ENCODE measurements around the gene LEKR1. TPM values are rescaled to one million over a fixed set of nuclear protein-coding genes. Genes with fewer than 3 reads are reported as not detected.

Gene LEKR1
- 2.5 and 5.3 TPM in 2 replicates for total RNA-seq (2011; cell fraction: chromatin; rRNA removed; ENCODE audit: low replicate concordance)
- 1.5 and 3.0 TPM in 2 replicates for total RNA-seq (2011; cell fraction: nucleolus; rRNA removed)
- total RNA-seq (2011; cell fraction: nucleoplasm; rRNA removed), result 2.2 and 5.3 TPM in 2 replicates
- 0.33 and 0.91 TPM in 2 replicates for total RNA-seq (2014; rRNA removed)
- total RNA-seq (2014; rRNA removed; fragmentation: Illumina TruSeq; extraction: Trizol), result 1.8 TPM in 2 replicates
- 0.87 and 1.1 TPM in 2 replicates for total RNA-seq (2015; rRNA removed; fragmentation: Illumina TruSeq; extraction: Trizol)
- 0.98 and 1.4 TPM in 2 replicates for total RNA-seq (2021)
- polyA plus RNA-seq (2011; rRNA removed), result 1.1 and 1.2 TPM in 2 replicates
- 0.22 and 0.31 TPM in 2 replicates for polyA plus RNA-seq (2011; cell fraction: cytosol; rRNA removed)
- 1.2 TPM in 2 replicates for polyA plus RNA-seq (2011; cell fraction: nucleus; rRNA removed)
- polyA plus RNA-seq (2012), result 1.3 and 2.3 TPM in 2 replicates
- polyA plus RNA-seq (2014; fragmentation: Illumina TruSeq; extraction: Trizol), result 0.55 and 0.77 TPM in 2 replicates
- polyA plus RNA-seq (2014; fragmentation: Nextera tagmentation; extraction: Ambion mirVana), result 1 to 10 TPM; 1.3 to 1.8 TPM
- polyA plus RNA-seq (2014; rRNA removed), result 0.76 and 0.89 TPM in 2 replicates
- 3.7 and 5.4 TPM in 2 replicates for polyA minus RNA-seq (2011; rRNA and poly(A)+ RNA removed)
- not detected in 2 replicates for polyA minus RNA-seq (2011; cell fraction: cytosol; rRNA and poly(A)+ RNA removed)
- polyA minus RNA-seq (2011; cell fraction: nucleus; rRNA and poly(A)+ RNA removed), result 6.1 and 8.0 TPM in 2 replicates
- Bru-seq, nascent RNA, result percentile 36 among the genes with signal in this experiment
- BruChase-seq, experiment 1, labeled RNA remaining after a 2-hour chase, result percentile 40 among the genes with signal in this experiment
- percentile 39 among the genes with signal in this experiment for BruChase-seq, experiment 2, labeled RNA remaining after a 6-hour chase
- long read RNA-seq, experiment 1, partial matches to known transcripts, result 0 of 3 reads
- long read RNA-seq, experiment 1, other reads (novel, unspliced or antisense), result 2 of 3 reads
- long read RNA-seq, experiment 2, partial matches to known transcripts, result 1 of 3 reads
- long read RNA-seq, experiment 2, other reads (novel, unspliced or antisense), result 2 of 3 reads
- long read RNA-seq, experiment 3, partial matches to known transcripts, result 0 of 1 reads
- long read RNA-seq, experiment 3, other reads (novel, unspliced or antisense), result 0 of 1 reads

- POLR2A ChIA-PET, result interaction anchor here (1.1 to 1.4 kb wide), 3 partner anchors 8 to 14 kb away, joined by 3 to 5 read pairs (median 5); no protein-coding TSS in a partner anchor
- no TSS peak for BruUV-seq (replicated peaks)
- 0 out of 2 replicates have a peak, but pooled peaks have one; percentile 14 for TF ChIP-seq NFXL1 (CRISPR knock-in tag; IDR thresholded peaks at IDR 0.05)
- peak; percentile 75 for TF ChIP-seq FOSL1 (tag; conservative IDR thresholded peaks at IDR 0.05)
- TF ChIP-seq HEY1 (CRISPR knock-in tag; IDR thresholded peaks at IDR 0.05; ENCODE audit: borderline replicate concordance), result no peak
- TF ChIP-seq RBM39 (optimal IDR thresholded peaks at IDR 0.05; ENCODE audit: low read depth, low read length), result no peak
- TF ChIP-seq, protein P1, sequence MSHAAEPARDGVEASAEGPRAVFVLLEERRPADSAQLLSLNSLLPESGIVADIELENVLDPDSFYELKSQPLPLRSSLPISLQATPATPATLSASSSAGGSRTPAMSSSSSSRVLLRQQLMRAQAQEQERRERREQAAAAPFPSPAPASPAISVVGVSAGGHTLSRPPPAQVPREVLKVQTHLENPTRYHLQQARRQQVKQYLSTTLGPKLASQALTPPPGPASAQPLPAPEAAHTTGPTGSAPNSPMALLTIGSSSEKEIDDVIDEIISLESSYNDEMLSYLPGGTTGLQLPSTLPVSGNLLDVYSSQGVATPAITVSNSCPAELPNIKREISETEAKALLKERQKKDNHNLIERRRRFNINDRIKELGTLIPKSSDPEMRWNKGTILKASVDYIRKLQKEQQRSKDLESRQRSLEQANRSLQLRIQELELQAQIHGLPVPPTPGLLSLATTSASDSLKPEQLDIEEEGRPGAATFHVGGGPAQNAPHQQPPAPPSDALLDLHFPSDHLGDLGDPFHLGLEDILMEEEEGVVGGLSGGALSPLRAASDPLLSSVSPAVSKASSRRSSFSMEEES (CRISPR knock-in tag; IDR thresholded peaks at IDR 0.05), result no peak
- 0 out of 2 replicates have a peak, but pooled peaks have one; percentile 12 for TF ChIP-seq CHD2 (IDR thresholded peaks at IDR 0.05; ENCODE audit: low read depth, low read length)
- TF ChIP-seq, protein P2, sequence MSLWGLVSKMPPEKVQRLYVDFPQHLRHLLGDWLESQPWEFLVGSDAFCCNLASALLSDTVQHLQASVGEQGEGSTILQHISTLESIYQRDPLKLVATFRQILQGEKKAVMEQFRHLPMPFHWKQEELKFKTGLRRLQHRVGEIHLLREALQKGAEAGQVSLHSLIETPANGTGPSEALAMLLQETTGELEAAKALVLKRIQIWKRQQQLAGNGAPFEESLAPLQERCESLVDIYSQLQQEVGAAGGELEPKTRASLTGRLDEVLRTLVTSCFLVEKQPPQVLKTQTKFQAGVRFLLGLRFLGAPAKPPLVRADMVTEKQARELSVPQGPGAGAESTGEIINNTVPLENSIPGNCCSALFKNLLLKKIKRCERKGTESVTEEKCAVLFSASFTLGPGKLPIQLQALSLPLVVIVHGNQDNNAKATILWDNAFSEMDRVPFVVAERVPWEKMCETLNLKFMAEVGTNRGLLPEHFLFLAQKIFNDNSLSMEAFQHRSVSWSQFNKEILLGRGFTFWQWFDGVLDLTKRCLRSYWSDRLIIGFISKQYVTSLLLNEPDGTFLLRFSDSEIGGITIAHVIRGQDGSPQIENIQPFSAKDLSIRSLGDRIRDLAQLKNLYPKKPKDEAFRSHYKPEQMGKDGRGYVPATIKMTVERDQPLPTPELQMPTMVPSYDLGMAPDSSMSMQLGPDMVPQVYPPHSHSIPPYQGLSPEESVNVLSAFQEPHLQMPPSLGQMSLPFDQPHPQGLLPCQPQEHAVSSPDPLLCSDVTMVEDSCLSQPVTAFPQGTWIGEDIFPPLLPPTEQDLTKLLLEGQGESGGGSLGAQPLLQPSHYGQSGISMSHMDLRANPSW (CRISPR knock-in tag; IDR thresholded peaks at IDR 0.05), result no peak
These were observed at the start of gene LEKR1 for GRCh38 chr3:156826144-156826895. Gene LEKR1, plus strand, starts transcription at chr3:156826353. Its CDS starts 2,977 bp downstream, at chr3:156829330.

More at GRCh38 chr3:156826144-156826895, at the start of gene LEKR1:
- Histone ChIP-seq H3K9ac (ENCODE audit: insufficient read depth in 1 of 2, low read depth in 2 of 2, low read length in 2 of 2) (peak within 1 kb of the TSS; percentile 95 to 96), H3K4me3 (peak within 1 kb of the TSS; percentile 52), H3K9me1 (ENCODE audit: control insufficient read depth, insufficient read depth, low read length) (no peaks in the 10 kb centered on the region), H3K4me2 (ENCODE audit: insufficient read depth, low read length) (peak within 1 kb of the TSS; percentile 99), H3K4me1 (replicated peaks in 1 of 2; ENCODE audit: control insufficient read depth in 2 of 2, insufficient read depth in 2 of 2, low read length in 2 of 2) (peaks cover 13 to 18% of the 10 kb centered on the region in 2 experiments; a peak in 4 of 5 replicates), H3K79me2 (ENCODE audit: control insufficient read depth, insufficient read depth, low read length) (peaks cover 17% of the 10 kb centered on the region; the same call in 2 of the 3 replicates), H3K27me3 (ENCODE audit: control insufficient read depth in 2 of 2, insufficient read depth in 2 of 2, low read length in 2 of 2) (no peaks in the 10 kb centered on the region), H4K20me1 (replicated peaks; ENCODE audit: control insufficient read depth, insufficient read depth, low read length) (no peaks in the 10 kb centered on the region), H3K27ac (ENCODE audit: extremely low read depth, low read depth, low read length) (peak within 1 kb of the TSS; percentile 97), H2AFZ (ENCODE audit: low read depth, low read length) (peak within 1 kb of the TSS; percentile 87), H3K9me3 (replicated peaks; ENCODE audit: control insufficient read depth, insufficient read depth, low read depth, low read length) (no peaks in the 10 kb centered on the region), H3K36me3 (ENCODE audit: control insufficient read depth, insufficient read depth, low read length) (no peaks in the 10 kb centered on the region; the same call in 2 of the 3 replicates)
- WGBS (ENCODE audit: insufficient coverage, low coverage, missing lambda C conversion rate), result under 1% methylated on average over 53 of the region's 63 CpGs
- in situ Hi-C loops (cut with MboI) (loop anchor here (5.0 kb wide), 1 partner anchor 311 kb away; no protein-coding TSS in a partner anchor), intact Hi-C loops (cut with micrococcal nuclease) (loop anchor here (2.0 to 10.0 kb wide), 5 partner anchors 64 to 310 kb away; no protein-coding TSS in a partner anchor)
- CTCF ChIA-PET (ENCODE audit: low intra/inter-chr PET ratio), result no interaction called here
- FAIRE-seq, result peak; percentile 85
- ATAC-seq, result peak; percentile 90
- DNase-seq (ENCODE audit: extremely low read depth in 1 of 4, low spot score in 3 of 4), result peak; percentile 84 to 91 (median 86)

Data from K562 (cell line).